Activated CD4-positive, alpha-beta T cell treated with anti-CD3 and anti-CD28 coated beads, Interleukin-10, Interleukin-2, amounts not matched to agents 100 ng/mL and 50 ng/mL, durations not matched to agents 16 hours and 8 hours (primary cell): ENCODE data around the gene RPS6KA4.
"Not testable (repeated sequence)": the region's sequence is repeated elsewhere in the genome, so short reads cannot be mapped to it uniquely, and the experiment has no call there.

Experiments used
- DNase-seq: peaks from one replicate; pipeline ENCODE4 v3.0.0-alpha.2; 2020

Gene RPS6KA4

DNA sequence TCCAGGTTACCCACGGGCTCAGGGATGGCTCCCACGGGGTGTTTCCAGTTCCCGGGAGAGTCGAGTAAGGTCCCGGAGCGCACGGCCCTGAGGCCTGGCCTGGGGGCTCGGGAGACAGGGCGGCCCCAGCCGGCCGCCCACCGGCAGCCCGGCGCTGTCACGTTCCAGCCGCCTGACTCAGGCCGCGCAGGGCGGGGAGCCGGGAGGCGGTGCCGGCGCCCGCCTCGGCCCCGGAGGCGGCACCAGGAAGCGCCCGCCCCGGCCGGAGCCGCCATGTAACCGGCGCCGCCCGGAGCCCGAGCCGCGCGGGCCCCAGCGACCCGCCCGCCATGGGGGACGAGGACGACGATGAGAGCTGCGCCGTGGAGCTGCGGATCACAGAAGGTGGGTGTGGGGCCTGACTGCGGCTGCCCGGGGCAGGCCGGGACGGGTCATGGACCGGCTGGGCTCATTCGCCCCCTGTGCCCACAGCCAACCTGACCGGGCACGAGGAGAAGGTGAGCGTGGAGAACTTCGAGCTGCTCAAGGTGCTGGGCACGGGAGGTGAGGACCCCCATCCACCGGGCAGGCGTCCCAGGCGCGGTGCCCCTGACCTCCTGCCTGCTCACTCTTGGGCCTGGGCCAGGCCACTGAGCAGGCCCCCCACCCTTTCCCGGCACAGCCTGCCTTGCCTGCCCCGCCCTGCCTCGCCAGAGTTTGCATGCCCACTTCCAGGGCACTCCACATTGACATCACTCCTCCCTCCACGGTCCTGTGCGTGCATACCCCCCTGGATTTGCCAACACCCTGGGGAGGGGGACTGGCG, at the start of gene RPS6KA4:
TSS of gene RPS6KA4 (plus strand) at position 256 of the 805 bp plus-strand sequence. CDS start at position 330, 74 bp downstream.
- peak; percentile 67 for DNase-seq

DNA sequence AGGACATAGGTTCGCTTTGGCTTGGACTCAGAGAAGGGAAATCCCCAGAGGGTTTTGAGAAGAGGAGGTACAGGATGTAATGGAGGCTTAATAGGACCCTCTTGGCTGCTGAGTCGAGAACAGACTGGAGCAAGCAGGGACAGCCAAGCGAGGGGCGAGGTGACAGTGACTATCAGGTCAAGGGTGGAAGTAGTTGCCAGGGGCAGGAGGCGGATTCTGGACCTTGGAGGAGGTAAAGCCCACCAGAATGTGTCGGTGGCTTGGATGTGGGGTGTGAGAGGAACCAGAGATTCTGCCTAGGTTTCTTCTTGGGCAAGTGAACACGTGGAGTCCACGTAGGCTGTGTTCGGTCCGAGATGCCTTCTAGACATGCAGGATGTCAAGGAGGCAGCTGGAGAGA, 46.0 kb upstream of the RPS6KA4 start:
- no peak for DNase-seq

DNA sequence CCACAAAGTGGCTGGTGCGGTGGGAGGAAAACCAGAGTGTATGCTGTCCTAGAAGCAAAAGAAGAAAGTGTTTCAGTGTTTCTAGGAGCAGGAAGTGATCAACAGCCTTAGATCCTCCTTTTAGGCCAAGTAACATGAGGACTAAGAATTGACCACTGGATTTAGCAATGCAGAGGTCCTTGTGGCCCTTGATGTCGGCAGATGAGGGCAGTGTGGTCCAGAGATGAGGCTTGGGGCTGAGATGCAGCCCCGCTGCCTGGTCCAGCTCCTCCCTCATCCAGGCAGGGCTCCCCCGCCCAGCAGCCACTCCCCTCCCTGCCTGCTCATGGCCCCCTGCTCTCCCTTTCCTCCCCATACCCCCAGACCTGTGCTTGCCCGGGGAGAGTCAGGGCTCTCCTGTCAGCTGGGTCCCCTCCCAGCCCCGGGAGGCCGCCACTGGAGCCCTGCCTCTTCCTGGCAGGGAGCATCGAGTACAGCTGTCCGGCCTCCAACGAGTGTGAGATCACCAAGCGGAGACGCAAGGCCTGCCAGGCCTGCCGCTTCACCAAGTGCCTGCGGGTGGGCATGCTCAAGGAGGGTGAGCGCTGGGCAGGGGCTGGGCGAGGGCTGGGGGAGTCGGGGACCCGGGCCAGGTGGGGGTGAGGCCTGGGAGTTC, 45.3 kb upstream of the RPS6KA4 start:
- DNase-seq: no peak

DNA sequence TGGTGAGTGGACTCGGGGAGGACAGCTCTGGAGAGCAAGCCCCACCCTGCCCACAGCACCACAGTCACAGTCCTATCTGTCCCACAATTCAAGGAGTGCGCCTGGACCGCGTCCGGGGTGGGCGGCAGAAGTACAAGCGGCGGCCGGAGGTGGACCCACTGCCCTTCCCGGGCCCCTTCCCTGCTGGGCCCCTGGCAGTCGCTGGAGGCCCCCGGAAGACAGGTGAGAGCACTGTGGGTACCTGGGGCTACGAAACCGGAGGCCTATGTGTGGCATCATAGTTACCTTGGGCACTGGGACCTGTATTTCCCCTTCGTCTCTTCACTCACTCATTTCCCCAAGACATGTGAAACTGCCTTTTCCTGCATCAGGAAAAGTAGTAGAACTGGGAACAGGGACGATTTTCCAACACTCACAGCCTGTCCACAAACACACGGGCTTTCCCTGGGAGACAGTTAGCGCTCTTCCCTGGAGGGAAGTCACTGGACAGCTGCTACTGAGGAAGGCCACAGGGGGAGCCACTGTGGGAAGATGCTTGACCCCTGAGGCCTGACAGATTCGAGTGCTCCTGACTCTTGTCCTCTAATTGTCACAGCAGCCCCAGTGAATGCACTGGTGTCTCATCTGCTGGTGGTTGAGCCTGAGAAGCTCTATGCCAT, 44.7 kb upstream of the RPS6KA4 start:
- DNase-seq: no peak

DNA sequence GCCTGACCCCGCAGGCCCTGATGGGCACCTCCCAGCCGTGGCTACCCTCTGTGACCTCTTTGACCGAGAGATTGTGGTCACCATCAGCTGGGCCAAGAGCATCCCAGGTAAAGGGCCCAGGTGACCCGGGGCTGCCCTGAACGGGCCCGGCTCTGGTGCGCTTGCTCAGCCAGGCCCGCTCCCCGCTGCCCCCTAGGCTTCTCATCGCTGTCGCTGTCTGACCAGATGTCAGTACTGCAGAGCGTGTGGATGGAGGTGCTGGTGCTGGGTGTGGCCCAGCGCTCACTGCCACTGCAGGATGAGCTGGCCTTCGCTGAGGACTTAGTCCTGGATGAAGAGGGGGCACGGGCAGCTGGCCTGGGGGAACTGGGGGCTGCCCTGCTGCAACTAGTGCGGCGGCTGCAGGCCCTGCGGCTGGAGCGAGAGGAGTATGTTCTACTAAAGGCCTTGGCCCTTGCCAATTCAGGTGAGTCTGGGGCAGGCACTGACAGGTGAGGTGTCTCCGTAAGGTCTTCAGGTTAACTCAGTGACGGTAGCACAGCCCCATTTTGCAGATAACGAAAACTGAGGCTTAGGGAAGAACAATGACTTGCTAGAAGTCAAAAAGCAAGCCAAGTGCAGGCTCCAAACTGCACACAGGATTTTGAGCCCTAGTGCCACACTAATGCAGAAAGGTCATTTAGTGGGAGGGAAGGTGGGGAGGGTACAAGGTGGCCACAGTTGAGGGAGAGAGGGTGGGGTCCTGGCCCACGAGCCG, 44.0 kb upstream of the RPS6KA4 start:
- no peak for DNase-seq

DNA sequence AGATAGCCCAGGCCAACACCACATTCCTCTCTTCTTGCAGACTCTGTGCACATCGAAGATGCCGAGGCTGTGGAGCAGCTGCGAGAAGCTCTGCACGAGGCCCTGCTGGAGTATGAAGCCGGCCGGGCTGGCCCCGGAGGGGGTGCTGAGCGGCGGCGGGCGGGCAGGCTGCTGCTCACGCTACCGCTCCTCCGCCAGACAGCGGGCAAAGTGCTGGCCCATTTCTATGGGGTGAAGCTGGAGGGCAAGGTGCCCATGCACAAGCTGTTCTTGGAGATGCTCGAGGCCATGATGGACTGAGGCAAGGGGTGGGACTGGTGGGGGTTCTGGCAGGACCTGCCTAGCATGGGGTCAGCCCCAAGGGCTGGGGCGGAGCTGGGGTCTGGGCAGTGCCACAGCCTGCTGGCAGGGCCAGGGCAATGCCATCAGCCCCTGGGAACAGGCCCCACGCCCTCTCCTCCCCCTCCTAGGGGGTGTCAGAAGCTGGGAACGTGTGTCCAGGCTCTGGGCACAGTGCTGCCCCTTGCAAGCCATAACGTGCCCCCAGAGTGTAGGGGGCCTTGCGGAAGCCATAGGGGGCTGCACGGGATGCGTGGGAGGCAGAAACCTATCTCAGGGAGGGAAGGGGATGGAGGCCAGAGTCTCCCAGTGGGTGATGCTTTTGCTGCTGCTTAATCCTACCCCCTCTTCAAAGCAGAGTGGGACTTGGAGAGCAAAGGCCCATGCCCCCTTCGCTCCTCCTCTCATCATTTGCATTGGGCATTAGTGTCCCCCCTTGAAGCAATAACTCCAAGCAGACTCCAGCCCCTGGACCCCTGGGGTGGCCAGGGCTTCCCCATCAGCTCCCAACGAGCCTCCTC, 43.1 kb upstream of the RPS6KA4 start:
- not testable (repeated sequence) for DNase-seq

DNA sequence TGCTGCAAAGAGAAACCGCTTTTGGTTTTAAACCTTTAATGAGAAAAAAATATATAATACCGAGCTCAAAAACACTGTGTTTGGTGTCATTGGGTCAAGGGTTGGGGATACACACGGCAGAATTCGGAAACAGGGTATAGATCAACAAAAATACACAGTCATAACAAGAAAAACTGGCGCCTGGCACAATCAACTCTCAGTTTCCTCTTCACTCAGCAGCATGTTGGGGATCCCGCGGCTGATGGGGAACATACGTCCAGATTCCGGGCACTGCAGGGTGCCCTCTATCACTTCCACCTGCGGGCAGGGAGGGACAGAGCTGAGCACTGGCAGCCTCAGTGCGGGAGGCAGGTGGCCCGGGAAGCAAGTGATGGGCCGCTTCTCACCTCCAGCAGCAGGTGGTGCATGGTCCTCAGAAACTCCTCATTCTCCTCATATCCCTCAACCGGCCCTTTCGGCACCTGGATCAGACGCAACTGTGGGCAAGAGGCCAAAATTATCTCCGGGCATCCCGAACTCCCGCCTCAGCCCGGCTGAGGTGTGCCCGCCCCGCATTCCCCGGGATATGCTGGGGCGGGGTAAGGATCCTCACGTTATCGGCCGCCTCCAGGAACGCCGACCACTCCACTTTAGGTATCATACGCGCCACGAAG, 42.2 kb upstream of the RPS6KA4 start:
- DNase-seq: peak; percentile 78

DNA sequence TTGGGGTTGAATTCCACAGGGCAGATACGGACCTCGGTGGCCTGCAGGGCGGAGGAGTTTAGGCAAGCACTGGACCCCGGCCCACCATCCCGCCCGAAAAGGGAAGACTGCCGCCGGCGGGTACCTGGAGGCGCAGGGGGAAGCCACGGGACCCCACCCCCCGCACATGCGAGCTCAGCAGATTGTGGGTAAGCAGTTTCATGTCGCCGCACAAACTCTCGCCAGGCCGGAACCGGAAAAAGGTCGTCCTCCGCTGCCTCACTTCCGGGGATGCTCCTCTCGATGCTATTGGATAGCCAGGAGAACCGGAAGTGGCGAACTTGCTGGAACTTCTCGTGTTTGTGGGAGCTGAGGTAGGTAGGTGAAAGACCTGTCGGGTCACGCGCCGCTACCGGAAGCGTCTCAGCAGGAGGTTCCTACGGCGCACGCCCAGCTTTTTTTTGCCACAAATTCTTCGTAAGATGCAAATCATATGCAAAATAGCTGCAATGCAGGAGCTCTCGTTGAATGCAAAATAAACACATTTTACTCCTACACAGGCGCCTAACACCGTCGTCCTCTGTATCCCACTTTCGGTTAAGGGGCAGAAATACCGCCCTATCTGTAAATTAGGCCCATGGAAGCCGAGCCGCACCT, 41.5 kb upstream of the RPS6KA4 start, which contains the start of gene TRMT112:
TSS of gene TRMT112 (minus strand) at position 235 of the 636 bp plus-strand sequence. CDS start at position 202, 33 bp downstream.
- peak; percentile 99 for DNase-seq

DNA sequence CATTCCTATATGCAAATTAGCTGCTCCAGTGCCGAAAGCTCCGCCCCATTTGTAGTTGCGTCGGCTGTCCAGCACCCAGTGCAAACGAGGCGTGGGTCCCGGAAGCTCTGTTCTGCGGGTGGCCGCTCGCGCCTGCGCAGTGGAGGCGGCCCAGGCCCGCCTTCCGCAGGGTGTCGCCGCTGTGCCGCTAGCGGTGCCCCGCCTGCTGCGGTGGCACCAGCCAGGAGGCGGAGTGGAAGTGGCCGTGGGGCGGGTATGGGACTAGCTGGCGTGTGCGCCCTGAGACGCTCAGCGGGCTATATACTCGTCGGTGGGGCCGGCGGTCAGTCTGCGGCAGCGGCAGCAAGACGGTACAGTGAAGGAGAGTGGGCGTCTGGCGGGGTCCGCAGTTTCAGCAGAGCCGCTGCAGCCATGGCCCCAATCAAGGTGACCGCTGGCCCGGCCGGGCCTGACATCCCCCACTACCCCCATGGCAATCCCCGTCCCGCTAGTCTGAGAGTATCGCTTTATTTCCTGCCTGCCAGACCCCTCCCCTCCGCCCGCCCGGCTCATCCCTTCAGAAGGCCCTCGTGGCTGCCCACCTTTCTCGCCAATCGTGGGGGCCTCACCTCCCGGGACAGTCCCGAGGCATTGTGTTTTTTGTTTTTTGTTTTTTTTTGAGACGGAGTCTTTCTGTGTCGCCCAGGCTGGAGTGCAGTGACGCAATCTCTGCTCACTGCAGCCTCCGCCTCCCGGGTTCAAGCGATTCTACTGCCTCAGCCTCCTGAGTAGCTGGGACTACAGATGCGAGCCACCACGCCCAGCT, 40.8 kb upstream of the RPS6KA4 start, which contains the start of gene PRDX5:
TSS of gene PRDX5 (plus strand) at position 161 of the 805 bp plus-strand sequence. CDS start at position 256, 95 bp downstream.
- peak; percentile 99 for DNase-seq

DNA sequence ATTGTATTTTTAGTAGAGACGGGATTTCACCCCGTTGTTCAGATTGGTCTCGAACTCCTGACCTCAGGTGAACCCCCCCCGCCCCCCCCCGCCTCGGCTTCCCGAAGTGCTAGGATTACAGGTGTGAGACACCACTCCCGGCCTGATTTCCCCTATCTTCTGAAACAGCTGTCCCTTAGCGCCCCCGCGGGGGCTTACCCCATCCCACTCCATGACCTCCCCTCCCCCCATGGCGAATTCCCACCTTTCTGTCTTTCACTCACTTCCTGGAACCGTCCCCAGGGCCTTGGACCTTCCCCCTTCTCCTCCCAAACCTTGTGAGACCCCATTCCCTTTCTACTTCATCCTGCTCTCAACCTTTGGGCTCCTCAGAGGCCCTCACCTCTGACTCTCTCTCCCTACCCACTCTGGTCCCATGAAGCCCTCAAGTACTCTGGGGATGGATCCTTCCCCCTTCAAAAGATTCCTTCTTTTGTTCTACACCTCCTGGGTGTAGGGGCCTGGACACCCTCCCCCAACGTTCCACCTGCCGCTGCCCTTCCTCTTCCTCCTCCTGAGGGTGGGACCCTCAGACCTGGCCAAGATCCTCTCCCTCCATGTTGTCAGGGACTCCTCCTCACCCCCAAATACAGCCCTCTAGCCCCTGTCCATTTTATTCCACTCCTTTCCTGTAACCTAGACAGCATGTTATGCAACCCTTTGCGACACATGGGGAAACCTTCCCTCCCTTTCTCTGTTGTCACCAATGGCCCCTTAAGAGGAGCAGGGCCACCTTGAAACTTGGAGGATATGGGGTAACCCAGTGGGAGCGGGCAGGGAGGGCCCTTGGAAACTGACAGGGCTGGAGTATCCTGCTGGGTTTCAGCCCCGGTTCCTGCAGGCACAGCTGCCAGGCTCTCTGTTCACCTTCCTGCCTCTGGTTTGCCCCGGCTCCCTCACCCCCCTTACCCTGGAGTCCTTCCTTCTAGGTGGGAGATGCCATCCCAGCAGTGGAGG, 39.9 kb upstream of the RPS6KA4 start:
- no peak for DNase-seq

DNA sequence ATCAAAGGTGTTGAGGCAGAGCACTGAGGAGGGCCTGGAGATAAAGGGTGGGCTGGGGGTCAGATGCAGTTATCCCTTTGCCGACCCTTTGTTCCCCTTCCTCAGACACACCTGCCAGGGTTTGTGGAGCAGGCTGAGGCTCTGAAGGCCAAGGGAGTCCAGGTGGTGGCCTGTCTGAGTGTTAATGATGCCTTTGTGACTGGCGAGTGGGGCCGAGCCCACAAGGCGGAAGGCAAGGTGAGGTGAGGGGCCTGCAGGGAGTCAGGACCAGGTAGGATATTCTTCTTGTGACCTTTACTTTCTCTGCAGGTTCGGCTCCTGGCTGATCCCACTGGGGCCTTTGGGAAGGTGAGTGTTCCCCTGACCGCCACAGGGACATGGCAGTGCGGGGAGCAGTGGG, 38.4 kb upstream of the RPS6KA4 start:
- no peak for DNase-seq

DNA sequence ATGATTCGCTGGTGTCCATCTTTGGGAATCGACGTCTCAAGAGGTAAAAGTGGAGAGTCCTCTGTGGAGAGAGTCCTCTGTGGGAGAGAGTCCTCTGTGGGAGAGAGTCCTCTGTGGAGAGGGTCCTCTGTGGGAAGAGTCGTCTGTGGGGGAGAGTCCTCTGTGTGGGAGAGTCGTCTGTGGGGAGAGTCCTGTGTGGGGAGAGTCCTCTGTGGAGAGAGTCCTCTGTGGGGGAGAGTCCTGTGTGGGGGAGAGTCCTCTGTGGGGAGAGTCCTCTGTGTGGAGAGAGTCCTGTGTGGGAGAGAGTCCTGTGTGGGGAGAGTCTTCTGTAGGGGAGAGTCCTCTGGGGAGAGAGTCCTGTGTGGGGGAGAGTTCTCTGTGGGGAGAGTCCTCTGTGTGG, 37.9 kb upstream of the RPS6KA4 start:
- DNase-seq: no peak

DNA sequence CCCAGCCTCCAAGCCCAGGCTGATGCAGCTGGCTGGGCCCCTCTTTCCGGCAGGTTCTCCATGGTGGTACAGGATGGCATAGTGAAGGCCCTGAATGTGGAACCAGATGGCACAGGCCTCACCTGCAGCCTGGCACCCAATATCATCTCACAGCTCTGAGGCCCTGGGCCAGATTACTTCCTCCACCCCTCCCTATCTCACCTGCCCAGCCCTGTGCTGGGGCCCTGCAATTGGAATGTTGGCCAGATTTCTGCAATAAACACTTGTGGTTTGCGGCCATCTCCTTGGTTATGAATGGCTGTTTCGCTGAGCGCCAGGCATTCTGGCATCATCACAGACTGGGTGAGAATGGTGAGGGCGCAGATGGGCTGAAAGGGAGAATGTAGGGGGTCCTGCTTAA, 37.4 kb upstream of the RPS6KA4 start:
- no peak for DNase-seq

DNA sequence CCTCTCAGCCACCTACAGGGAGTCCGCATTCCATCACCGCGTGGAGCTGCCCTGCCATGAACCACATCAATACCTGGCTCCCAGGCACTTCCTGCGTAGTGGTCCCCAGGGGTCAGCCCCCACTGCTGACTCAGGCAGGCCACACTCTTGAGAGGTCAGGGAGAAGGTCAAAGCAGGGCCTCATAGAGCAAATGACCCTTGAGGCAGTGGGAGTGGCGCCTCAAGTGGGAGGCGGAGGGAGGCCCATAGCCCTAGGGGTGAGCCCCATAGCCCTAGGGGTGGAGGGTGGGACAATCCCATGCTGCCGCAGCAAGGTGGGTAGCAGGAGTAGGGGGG, 36.1 kb upstream of the RPS6KA4 start:
- DNase-seq: no peak

DNA sequence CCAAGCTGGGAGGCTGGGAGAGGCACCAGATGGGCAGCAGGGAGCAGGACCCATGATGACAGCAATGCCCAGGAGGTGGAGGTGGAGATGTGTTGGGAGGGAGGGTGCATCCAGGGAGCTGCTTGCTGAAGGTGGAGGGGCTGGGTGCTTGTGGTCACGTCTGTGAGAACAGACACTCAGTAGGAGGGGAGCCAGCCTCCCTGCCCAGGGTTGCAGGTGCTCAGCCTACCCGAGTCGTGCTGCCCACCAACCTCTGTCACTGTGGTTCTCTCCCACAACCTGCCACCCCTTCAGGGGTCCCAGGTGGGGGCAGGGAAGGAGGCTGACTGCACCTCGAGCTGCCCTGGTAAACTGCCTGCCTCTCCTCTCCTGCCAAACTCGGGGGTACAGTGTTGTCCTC, 35.6 kb upstream of the RPS6KA4 start:
- no peak for DNase-seq

DNA sequence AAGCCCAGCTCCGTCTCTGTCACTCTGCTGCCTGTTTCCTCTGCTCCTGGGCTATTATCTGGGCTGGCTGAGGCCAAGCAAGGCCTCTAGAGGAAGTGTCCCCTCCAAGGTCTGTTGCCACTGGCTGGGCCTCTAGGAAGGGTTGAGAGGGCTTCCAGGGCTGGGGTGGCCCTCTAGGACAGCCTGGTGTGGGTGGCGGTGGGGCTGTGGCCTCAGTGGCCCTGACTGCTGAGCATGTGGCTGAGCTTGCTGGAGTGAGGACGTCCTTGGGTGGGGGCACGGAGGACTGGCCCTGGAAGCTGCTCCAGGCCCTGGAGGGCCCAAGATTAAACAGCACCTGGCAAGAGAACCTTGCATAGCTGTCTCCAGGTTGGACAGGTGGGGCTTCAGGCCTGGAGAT, 35.0 kb upstream of the RPS6KA4 start:
- DNase-seq: not testable (repeated sequence)

DNA sequence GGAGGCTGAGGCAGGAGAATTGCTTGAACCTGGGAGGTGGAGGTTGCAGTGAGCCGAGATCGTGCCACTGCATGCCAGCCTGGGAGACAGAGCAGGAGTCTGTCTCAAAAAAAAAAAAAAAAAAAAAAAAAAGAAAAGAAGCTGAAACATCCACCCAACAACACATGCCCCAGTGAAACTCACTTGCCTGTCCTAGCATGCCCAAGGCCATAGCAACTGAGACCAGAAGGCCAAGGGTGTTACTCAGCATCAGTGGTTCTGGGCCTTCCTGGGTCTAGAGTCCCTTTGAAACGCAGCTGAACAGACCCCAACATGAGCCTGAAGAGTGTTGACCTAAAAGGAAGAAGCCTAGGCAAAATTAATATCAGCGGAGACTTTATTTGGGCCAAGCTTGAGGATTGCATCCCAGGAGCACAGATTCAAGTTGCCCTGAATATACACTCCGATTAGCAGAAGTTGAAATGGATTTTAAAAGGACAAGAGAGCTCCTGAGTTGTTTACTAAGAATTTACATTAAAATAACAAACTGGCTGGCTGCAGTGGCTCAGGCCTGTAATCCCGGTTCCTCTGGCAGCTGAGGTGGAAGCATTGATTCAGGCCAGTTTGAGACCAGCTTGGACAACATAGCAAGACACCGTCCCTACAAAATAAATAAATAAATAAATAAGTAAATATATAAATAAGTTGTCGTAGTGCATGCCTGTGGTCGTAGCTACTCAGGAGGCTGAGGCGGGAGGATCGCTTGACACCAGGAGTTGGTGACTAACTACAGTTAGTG, 34.1 kb upstream of the RPS6KA4 start:
- DNase-seq: no peak

DNA sequence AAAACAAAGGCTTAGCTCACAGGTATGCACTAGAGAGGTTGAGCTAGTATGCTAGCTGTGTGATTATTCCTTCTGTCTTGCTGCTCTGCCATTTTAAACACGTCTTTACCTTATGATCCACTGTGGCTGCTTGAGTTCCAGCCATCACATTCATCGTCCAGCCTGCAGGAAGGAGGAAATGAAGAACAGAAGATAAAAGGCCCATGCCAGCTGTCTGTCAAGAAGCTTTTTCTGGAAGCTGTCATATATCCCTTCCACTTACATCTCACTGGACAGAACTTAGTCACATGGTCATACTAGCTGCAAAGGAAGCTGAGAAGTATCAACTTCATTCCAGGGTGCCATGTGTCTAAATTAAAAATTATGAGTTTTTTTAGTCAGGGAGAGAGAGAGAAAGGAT, 31.6 kb upstream of the RPS6KA4 start:
- DNase-seq: no peak
